ENCODE data around the gene STX4.

Gene STX4

GRCh38 chr16:30992931-30993816 lies 40.2 kb upstream of the STX4 start:
- Histone ChIP-seq H3K27me3 (ENCODE audit: insufficient read depth, low read length, poor library complexity, severe bottlenecking) (no peaks in the 10 kb centered on the region), H3K79me2 (ENCODE audit: insufficient read depth, low read length) (no peaks in the 10 kb centered on the region), H3K9ac (ENCODE audit: low read depth, low read length, poor library complexity, severe bottlenecking) (no peak overlapping the region), H3K9me3 (ENCODE audit: insufficient read depth, low read depth, low read length) (no peaks in the 10 kb centered on the region), H3F3A (ENCODE audit: low read depth) (no peaks in the 10 kb centered on the region), H3K9me2 (replicated peaks; ENCODE audit: low read depth, low read length) (no peaks in the 10 kb centered on the region), H3K4me3 (ENCODE audit: low read length, poor library complexity, severe bottlenecking) (no peak overlapping the region), H3K36me3 (ENCODE audit: insufficient read depth, low read length) (no peaks in the 10 kb centered on the region), H3K4me1 (ENCODE audit: insufficient read depth, low read length, poor library complexity, severe bottlenecking) (peaks cover 3% of the 10 kb centered on the region), H2AFZ (ENCODE audit: low read length) (no peak overlapping the region; the same call in 1 of the 2 replicates), H3K4me2 (ENCODE audit: low read depth, low read length, poor library complexity, severe bottlenecking) (no peak overlapping the region), H4K20me1 (ENCODE audit: insufficient read depth, low read length, poor library complexity, severe bottlenecking) (no peaks in the 10 kb centered on the region)
- TF ChIP-seq EZH2phosphoT487 (IDR thresholded peaks at IDR 0.05; ENCODE audit: borderline replicate concordance) = no peak
- no peak for TF ChIP-seq CTCF (conservative IDR thresholded peaks at IDR 0.05; ENCODE audit: low read length)

GRCh38 chr16:30995927-30996323 lies 37.4 kb upstream of the STX4 start:
- TF ChIP-seq CTCF (conservative IDR thresholded peaks at IDR 0.05; ENCODE audit: low read length) = no peak
- no peak for TF ChIP-seq EZH2phosphoT487 (IDR thresholded peaks at IDR 0.05; ENCODE audit: borderline replicate concordance)
- H3K9ac ChIP-seq (ENCODE audit: low read depth, low read length, poor library complexity, severe bottlenecking) = no peak overlapping the region
- H2AFZ ChIP-seq (ENCODE audit: low read length) = no peak overlapping the region

GRCh38 chr16:30996324-30996984 lies 36.9 kb upstream of the STX4 start:
- no peaks in the 10 kb centered on the region for H3K9me2 ChIP-seq (replicated peaks; ENCODE audit: low read depth, low read length)
- H3K27me3 ChIP-seq (ENCODE audit: insufficient read depth, low read length, poor library complexity, severe bottlenecking) = no peaks in the 10 kb centered on the region
- H3K36me3 ChIP-seq (ENCODE audit: insufficient read depth, low read length) = no peaks in the 10 kb centered on the region
- H3K4me3 ChIP-seq (ENCODE audit: low read length, poor library complexity, severe bottlenecking) = no peak overlapping the region
- no peaks in the 10 kb centered on the region for H3K79me2 ChIP-seq (ENCODE audit: insufficient read depth, low read length)
- no peaks in the 10 kb centered on the region for H3K9me3 ChIP-seq (ENCODE audit: insufficient read depth, low read depth, low read length)
- no peak overlapping the region for H3K9ac ChIP-seq (ENCODE audit: low read depth, low read length, poor library complexity, severe bottlenecking)
- peaks cover 3% of the 10 kb centered on the region for H3K4me1 ChIP-seq (ENCODE audit: insufficient read depth, low read length, poor library complexity, severe bottlenecking)
- TF ChIP-seq CTCF (conservative IDR thresholded peaks at IDR 0.05; ENCODE audit: low read length) = no peak
- TF ChIP-seq EZH2phosphoT487 (IDR thresholded peaks at IDR 0.05; ENCODE audit: borderline replicate concordance) = no peak
- H3F3A ChIP-seq (ENCODE audit: low read depth) = no peaks in the 10 kb centered on the region
- H3K4me2 ChIP-seq (ENCODE audit: low read depth, low read length, poor library complexity, severe bottlenecking) = no peak overlapping the region
- no peaks in the 10 kb centered on the region for H4K20me1 ChIP-seq (ENCODE audit: insufficient read depth, low read length, poor library complexity, severe bottlenecking)
- no peak overlapping the region for H2AFZ ChIP-seq (ENCODE audit: low read length)

More at GRCh38 chr16:30995927-30996323, 37.4 kb upstream of the STX4 start:
- Histone ChIP-seq H3K4me1 (ENCODE audit: insufficient read depth, low read length, poor library complexity, severe bottlenecking) (peaks cover 3% of the 10 kb centered on the region), H3K9me2 (replicated peaks; ENCODE audit: low read depth, low read length) (no peaks in the 10 kb centered on the region), H3F3A (ENCODE audit: low read depth) (no peaks in the 10 kb centered on the region), H3K4me3 (ENCODE audit: low read length, poor library complexity, severe bottlenecking) (no peak overlapping the region), H3K27me3 (ENCODE audit: insufficient read depth, low read length, poor library complexity, severe bottlenecking) (no peaks in the 10 kb centered on the region), H4K20me1 (ENCODE audit: insufficient read depth, low read length, poor library complexity, severe bottlenecking) (no peaks in the 10 kb centered on the region), H3K9me3 (ENCODE audit: insufficient read depth, low read depth, low read length) (no peaks in the 10 kb centered on the region), H3K36me3 (ENCODE audit: insufficient read depth, low read length) (no peaks in the 10 kb centered on the region), H3K79me2 (ENCODE audit: insufficient read depth, low read length) (no peaks in the 10 kb centered on the region), H3K4me2 (ENCODE audit: low read depth, low read length, poor library complexity, severe bottlenecking) (no peak overlapping the region)
